ENCODE results near the gene TBC1D32.
A peak's percentile ranks its signal among the peaks of the same experiment; 100 is the strongest.
"Not testable (repeated sequence)": the region's sequence is repeated elsewhere in the genome, so short reads cannot be mapped to it uniquely, and the experiment has no call there.

Gene TBC1D32

GRCh38 chr6:121335087-121336008 is 1.1 kb upstream of the TBC1D32 start:
- H3K27me3 ChIP-seq (ENCODE audit: insufficient read depth, poor library complexity, severe bottlenecking) = no peaks in the 10 kb centered on the region
- peak overlapping the region; percentile 84 for H3K4me3 ChIP-seq (replicated peaks; ENCODE audit: insufficient read depth, low read length)
- DNase-seq (ENCODE audit: low read depth in 1 of 2, low spot score in 1 of 2) = no peak
- no peak for TF ChIP-seq SPI1 (IDR thresholded peaks at IDR 0.05; ENCODE audit: borderline replicate concordance, low read depth)
- TF ChIP-seq CTCF (IDR thresholded peaks at IDR 0.05; ENCODE audit: insufficient read depth, low read length) = no peak
- no peak for TF ChIP-seq POLR2AphosphoS5 (IDR thresholded peaks at IDR 0.05; ENCODE audit: low read depth)
- no peak for TF ChIP-seq REST (IDR thresholded peaks at IDR 0.05; ENCODE audit: insufficient replicate concordance, low read depth)
- no peak for TF ChIP-seq GABPA (IDR thresholded peaks at IDR 0.05; ENCODE audit: low read depth)
- peak overlapping the region; percentile 77 for H3K27ac ChIP-seq (replicated peaks)

- DNase-seq (ENCODE audit: low read depth in 1 of 2, low spot score in 1 of 2); H3K27me3 ChIP-seq (ENCODE audit: insufficient read depth, poor library complexity, severe bottlenecking); H3K27ac ChIP-seq (replicated peaks): not testable (repeated sequence)
- H3K4me3 ChIP-seq (replicated peaks; ENCODE audit: insufficient read depth, low read length) = peak overlapping the region; percentile 84
Observed at GRCh38 chr6:121333694-121334093, 586 bp downstream of the TBC1D32 start.

- no peak overlapping the region for H3K27ac ChIP-seq (replicated peaks)
- TF ChIP-seq REST (IDR thresholded peaks at IDR 0.05; ENCODE audit: insufficient replicate concordance, low read depth) (no peak), CTCF (IDR thresholded peaks at IDR 0.05; ENCODE audit: insufficient read depth, low read length) (no peak), SPI1 (IDR thresholded peaks at IDR 0.05; ENCODE audit: borderline replicate concordance, low read depth) (no peak), GABPA (IDR thresholded peaks at IDR 0.05; ENCODE audit: low read depth) (no peak), POLR2AphosphoS5 (IDR thresholded peaks at IDR 0.05; ENCODE audit: low read depth) (no peak)
Observed at GRCh38 chr6:121333196-121333595, 1.1 kb downstream of the TBC1D32 start.

GRCh38 chr6:121330516-121330915 is 3.8 kb downstream of the TBC1D32 start:
- DNase-seq (ENCODE audit: low read depth in 1 of 2, low spot score in 1 of 2) = no peak
- Histone ChIP-seq H3K27me3 (ENCODE audit: insufficient read depth, poor library complexity, severe bottlenecking) (no peaks in the 10 kb centered on the region), H3K27ac (replicated peaks) (no peak overlapping the region), H3K4me3 (replicated peaks; ENCODE audit: insufficient read depth, low read length) (no peak overlapping the region)
- TF ChIP-seq SPI1 (IDR thresholded peaks at IDR 0.05; ENCODE audit: borderline replicate concordance, low read depth) (no peak), GABPA (IDR thresholded peaks at IDR 0.05; ENCODE audit: low read depth) (no peak), POLR2AphosphoS5 (IDR thresholded peaks at IDR 0.05; ENCODE audit: low read depth) (no peak), REST (IDR thresholded peaks at IDR 0.05; ENCODE audit: insufficient replicate concordance, low read depth) (no peak), CTCF (IDR thresholded peaks at IDR 0.05; ENCODE audit: insufficient read depth, low read length) (no peak)

More at GRCh38 chr6:121333196-121333595, 1.1 kb downstream of the TBC1D32 start:
- no peak for DNase-seq (ENCODE audit: low read depth in 1 of 2, low spot score in 1 of 2)
- no peak overlapping the region for H3K4me3 ChIP-seq (replicated peaks; ENCODE audit: insufficient read depth, low read length)
- H3K27me3 ChIP-seq (ENCODE audit: insufficient read depth, poor library complexity, severe bottlenecking) = no peaks in the 10 kb centered on the region
